Pancreas (tissue), 10 donors: ENCODE results near the gene UBXN6. TPM values are rescaled to one million over a fixed set of nuclear protein-coding genes. Genes with fewer than 3 reads are reported as not detected.

Source experiments
- ATAC-seq, 4 donors: fragments of 200-7000 bp; cut with Tn5 transposase; one replicate each; pipeline versions ENCODE4 v1.8.0 to v1.9.1; 2020; ENCODE audit warnings: mild to moderate bottlenecking in 4 of 4, moderate library complexity in 4 of 4
- DNase-seq, 6 donors: peaks; one replicate each; pipeline ENCODE4 v3.0.0-alpha.2; 2020
- FAIRE-seq: peaks from 2 replicates; lab custom pipeline; 2012; peaks lifted over from hg19 to GRCh38; lab: Jason Lieb, UNC
- H3K27ac ChIP-seq, 4 donors: fragments of 200-600 bp; sonication (generic); 1 replicate in 3 of 4; 2 replicates in 1 of 4; pipeline versions ENCODE4 v1.5.0 to v1.8.0; 2020
- H3K27me3 ChIP-seq, 4 donors: fragments of 200-600 bp; one replicate each; pipeline ENCODE4 v1.8.0; 2021
- H3K36me3 ChIP-seq, 3 donors: fragments of 200-600 bp; sonication (generic) in 1 of 3; one replicate each; pipeline versions ENCODE4 v1.5.0 to v1.8.0; 2020 to 2021
- H3K4me1 ChIP-seq, 3 donors: fragments of 200-600 bp; one replicate each; pipeline ENCODE4 v1.8.0; 2021
- H3K4me3 ChIP-seq, 4 donors: fragments of 200-600 bp; sonication (generic) in 2 of 4; one replicate each; pipeline versions ENCODE4 v1.5.0 to v1.8.0; 2020 to 2021
- H3K9me3 ChIP-seq, 4 donors: fragments of 200-600 bp; one replicate each; pipeline ENCODE4 v1.8.0; 2021
- CTCF ChIP-seq, 4 donors: fragments of 200-600 bp; sonication (generic) in 3 of 4; IDR thresholded peaks; one replicate each; pipeline versions ENCODE4 v1.5.0 to v1.8.0; 2021; ENCODE audit warnings: antibody characterized with exemption in 4 of 4
- WGBS, 2 donors: extraction: QIAGEN DNeasy Blood & Tissue Kit; methylation state at CpG; one replicate each; pipeline ENCODE4 v1.1.7; 2013; 5-methylcytosine and 5-hydroxymethylcytosine counted together
- intact Hi-C, 3 donors: fragments of 100-400 bp; cut with DNase I; formaldehyde crosslinking; loops; one replicate each; pipeline versions ENCODE4 v1.11.1 to v1.14.2; 2022
- polyA plus RNA-seq, 2 donors: library from polyadenylated mRNA; stranded (reverse); fragments of 200-250 nt; gene quantifications; one replicate each; pipeline ENCODE4 v1.2.3, GENCODE V29; 2013
- total RNA-seq, 6 donors: library from RNA; stranded (reverse); fragmentation: NEBNext Ultra II Directional in 4 of 6; extraction: Animal tissue kit (Norgen Biotek cat#: 25700) in 4 of 6; gene quantifications; one replicate each; pipeline versions ENCODE4 v1.2.1 to v1.2.4, GENCODE V29; 2021 to 2023
- donor health status: healthy with polysubstance abuse.
- donor health status: DM: no; HTN: no; CAD: no; lungs with moderate emphysema.
- donor health status: DM: no; HTN: no; CAD: no.
- donor health status: control.
- donor health status: control.
- donor health status: Bipolar disorder and iron deficiency.
- donor health status: DM: yes; HTN: yes; CAD: no.
- donor health status: DM: no; HTN: no; CAD: no.
- donor health status: DM: no; HTN: no; CAD: no.
- donor health status: DM: yes; HTN: yes; CAD: no.

Gene UBXN6
- total and polyA plus RNA-seq, 8 donors: 57.2 to 130 (median 72.2) TPM

DNA sequence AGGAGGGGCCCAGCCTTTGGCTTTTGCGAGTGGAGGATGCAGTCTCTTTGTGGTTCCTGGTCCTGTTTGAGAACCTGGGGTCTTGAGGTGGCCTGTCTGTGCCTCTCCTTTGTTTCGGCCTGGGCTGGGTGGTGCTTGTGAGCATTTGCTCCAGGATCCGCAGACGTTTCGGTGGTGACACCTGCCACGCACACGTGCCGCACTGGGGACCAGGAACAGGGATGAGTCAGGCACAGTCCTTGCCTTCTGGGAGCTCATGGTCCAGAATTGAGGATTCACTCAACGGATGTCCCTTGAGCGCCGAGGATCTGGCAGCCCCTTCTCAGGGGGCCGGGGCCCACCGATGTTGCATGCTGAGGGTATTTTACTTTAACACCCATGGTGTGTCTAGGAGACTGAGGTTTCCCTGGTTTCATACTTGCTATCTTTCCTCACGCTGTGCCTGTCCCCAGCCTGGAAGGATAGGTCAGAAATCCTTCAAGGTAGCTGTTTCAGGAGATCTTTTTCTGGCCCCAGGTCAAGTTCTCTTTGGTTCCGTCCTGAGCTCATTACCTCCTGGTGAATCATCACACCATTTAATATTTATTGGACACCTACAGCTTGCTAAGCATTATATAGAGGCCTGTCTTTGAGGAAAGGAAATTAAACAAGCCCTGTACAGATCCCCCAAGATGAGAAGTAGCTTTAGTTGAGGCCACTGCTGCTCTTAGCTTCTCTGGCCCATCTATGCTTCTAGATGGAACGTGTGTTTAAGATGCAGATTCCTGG, 19.6 kb upstream of the UBXN6 start:
- intact Hi-C loops: no loop called here
- Histone ChIP-seq H3K9me3 (no peaks in the 10 kb centered on the region), H3K27me3 (no peaks in the 10 kb centered on the region), H3K4me1 (peaks cover 0 to 3% (median 0%) of the 10 kb centered on the region in 3 donors), H3K27ac (no peak overlapping the region), H3K36me3 (peaks cover 0 to 6% (median 0%) of the 10 kb centered on the region in 3 donors), H3K4me3 (no peak overlapping the region)
- TF ChIP-seq CTCF (IDR thresholded peaks at IDR 0.05): no peak
- WGBS, 2 donors: 85 to 87% methylated on average over 16 of the region's 16 CpGs
- DNase-seq: no peak
- no peak for ATAC-seq
- FAIRE-seq: no peak

DNA sequence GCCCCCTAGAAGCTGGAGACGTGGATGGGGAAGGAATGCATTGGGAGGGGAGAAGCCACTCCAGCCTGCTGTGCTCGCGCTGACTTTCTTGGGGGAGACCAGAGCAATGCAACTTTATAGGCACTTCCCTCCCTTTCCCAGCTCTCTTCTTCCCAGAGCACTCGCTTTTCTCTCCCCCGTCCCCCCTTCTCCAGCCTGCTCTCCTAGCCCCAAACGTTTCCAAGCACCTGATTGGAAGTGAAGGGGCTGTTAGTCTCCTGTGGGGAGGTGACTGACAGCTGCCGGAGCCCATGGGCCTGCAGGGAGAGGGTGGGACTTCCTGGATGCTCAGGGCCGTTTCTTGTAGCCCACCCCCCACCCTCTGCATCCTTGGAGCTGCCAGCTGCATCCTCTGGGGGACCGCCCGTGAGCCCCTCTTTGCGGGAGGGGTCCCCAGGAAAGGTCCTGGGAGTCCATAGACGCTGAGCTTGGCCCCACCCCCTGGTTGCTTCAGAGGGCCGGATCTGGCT, 17.0 kb upstream of the UBXN6 start:
- no peak for FAIRE-seq

GRCh38 chr19:4473763-4474513, 16.3 kb upstream of the UBXN6 start:
- H3K4me3 ChIP-seq: no peak overlapping the region
- FAIRE-seq (no peak), DNase-seq (peak in 2 of 6 donors; percentile 40 to 82), ATAC-seq (no peak)
- peaks cover 0 to 3% (median 0%) of the 10 kb centered on the region in 3 donors for H3K4me1 ChIP-seq
- intact Hi-C loops: no loop called here
- H3K27me3 ChIP-seq: no peaks in the 10 kb centered on the region
- no peak for TF ChIP-seq CTCF (IDR thresholded peaks at IDR 0.05)
- peaks cover 0 to 6% (median 0%) of the 10 kb centered on the region in 3 donors for H3K36me3 ChIP-seq
- no peak overlapping the region for H3K27ac ChIP-seq
- WGBS, 2 donors: 48 to 52% methylated on average over 23 of the region's 23 CpGs
- no peaks in the 10 kb centered on the region for H3K9me3 ChIP-seq

More for the DNA sequence above, 17.0 kb upstream of the UBXN6 start:
- DNase-seq: peak in 2 of 6 donors; percentile 41 to 54
- Histone ChIP-seq H3K27ac (no peak overlapping the region), H3K9me3 (no peaks in the 10 kb centered on the region), H3K4me1 (peaks cover 0 to 3% (median 0%) of the 10 kb centered on the region in 3 donors), H3K4me3 (no peak overlapping the region), H3K36me3 (peaks cover 0 to 6% (median 0%) of the 10 kb centered on the region in 3 donors), H3K27me3 (no peaks in the 10 kb centered on the region)
- WGBS, 2 donors: 53 to 62% methylated on average over 13 of the region's 13 CpGs
- intact Hi-C loops: no loop called here
- ATAC-seq: no peak
- no peak for TF ChIP-seq CTCF (IDR thresholded peaks at IDR 0.05)

GRCh38 chr19:4473011-4473762, 15.6 kb upstream of the UBXN6 start:
- Histone ChIP-seq H3K9me3 (no peaks in the 10 kb centered on the region), H3K4me1 (peaks cover 0 to 3% (median 0%) of the 10 kb centered on the region in 3 donors), H3K36me3 (peaks cover 0 to 6% (median 0%) of the 10 kb centered on the region in 3 donors), H3K27ac (no peak overlapping the region), H3K27me3 (no peaks in the 10 kb centered on the region), H3K4me3 (peak overlapping the region; percentile 90 to 98 (median 92))
- WGBS, 2 donors: 20 to 21% methylated on average over 25 of the region's 25 CpGs
- peak in 2 of 6 donors; percentile 22 to 76 for DNase-seq
- no peak for TF ChIP-seq CTCF (IDR thresholded peaks at IDR 0.05)
- no peak for ATAC-seq
- intact Hi-C loops: no loop called here
- FAIRE-seq: no peak
